Calu3 (cell line): ENCODE data around the gene UBE2L6. TPM values are rescaled to one million over a fixed set of nuclear protein-coding genes. Genes with fewer than 3 reads are reported as not detected.

Source experiments
- BruUV-seq: library from RNA; stranded (reverse); fragments of 400-500 nt; replicated peaks from 2 replicates; lab custom pipeline; 2021; lab: Mats Ljungman, UMichigan
- CTCF ChIA-PET: fragments of 300-600 bp; sonication (Branson Sonifier 250); formaldehyde crosslinking; loops from one replicate; lab custom pipeline; 2022; ENCODE audit warnings: antibody characterized with exemption; lab: Charles Lee
- DNase-seq: peaks from one replicate; pipeline ENCODE4 v3.0.0; 2022
- H3K27ac Mint-ChIP-seq: one replicate; pipeline ENCODE4 v1.8.0; 2022; ENCODE audit warnings: mixed read lengths; ENCODE audit not compliant: unreplicated experiment
- H3K27me3 Mint-ChIP-seq: one replicate; pipeline ENCODE4 v1.8.0; 2022; ENCODE audit warnings: mixed read lengths; ENCODE audit not compliant: unreplicated experiment
- H3K36me3 Mint-ChIP-seq: one replicate; pipeline ENCODE4 v1.8.0; 2022; ENCODE audit warnings: mild to moderate bottlenecking, moderate library complexity, mixed read lengths; ENCODE audit not compliant: insufficient read depth, unreplicated experiment
- H3K4me1 Mint-ChIP-seq: one replicate; pipeline ENCODE4 v1.8.0; 2022; ENCODE audit warnings: mild to moderate bottlenecking, low read depth, mixed read lengths; ENCODE audit not compliant: unreplicated experiment
- H3K4me3 Mint-ChIP-seq: one replicate; pipeline ENCODE4 v1.8.0; 2022; ENCODE audit warnings: mild to moderate bottlenecking, low read depth, moderate library complexity, mixed read lengths; ENCODE audit not compliant: unreplicated experiment
- H3K9me3 Mint-ChIP-seq: one replicate; pipeline ENCODE4 v1.8.0; 2022; ENCODE audit warnings: low read depth, mixed read lengths; ENCODE audit not compliant: unreplicated experiment
- intact Hi-C: fragments of 100-400 bp; cut with micrococcal nuclease; formaldehyde crosslinking; loops from one replicate; pipeline ENCODE4 v1.10.0; 2022; ENCODE audit not compliant: unreplicated experiment
- total RNA-seq: library from RNA; stranded (reverse); gene quantifications from 2 replicates; pipeline ENCODE4 v1.2.3, GENCODE V29; 2022
- TF ChIP-seq, protein P1 (sequence below): fragments of 200-600 bp; IDR thresholded peaks from one replicate; pipeline ENCODE4 v1.8.0; 2022; ENCODE audit warnings: antibody characterized with exemption; ENCODE audit not compliant: unreplicated experiment

Gene UBE2L6
- total RNA-seq, 1 experiment from 2014 or later = 80.8 TPM

DNA sequence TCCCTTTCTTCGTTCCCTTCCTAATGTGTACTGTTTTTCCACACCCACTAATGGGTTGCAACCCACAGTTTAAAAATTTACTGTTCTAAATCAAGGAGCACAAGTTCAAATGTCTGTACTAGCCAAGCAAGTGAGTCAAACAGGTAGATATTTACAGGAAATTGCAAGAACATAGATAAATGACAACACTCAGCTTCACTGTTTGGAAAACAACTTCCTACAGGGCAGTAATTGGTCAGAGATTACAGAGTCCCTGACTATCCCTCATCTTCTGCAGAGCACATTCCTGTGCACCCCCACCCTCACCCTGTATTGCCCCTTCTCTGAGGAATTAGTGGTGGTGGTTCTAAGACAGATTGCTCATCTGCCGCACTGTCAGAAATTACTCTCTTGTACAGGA lies 31.9 kb upstream of the UBE2L6 start:
- CTCF ChIA-PET = no interaction called here
- peaks cover 27% of the 10 kb centered on the region for H3K4me1 Mint-ChIP-seq
- DNase-seq = no peak
- peaks cover 12% of the 10 kb centered on the region for H3K27me3 Mint-ChIP-seq
- H3K9me3 Mint-ChIP-seq = no peaks in the 10 kb centered on the region
- H3K4me3 Mint-ChIP-seq = peak overlapping the region; percentile 54
- peaks cover 8% of the 10 kb centered on the region for H3K36me3 Mint-ChIP-seq
- BruUV-seq = no TSS peak
- intact Hi-C loops = no loop called here
- TF ChIP-seq, protein P1, sequence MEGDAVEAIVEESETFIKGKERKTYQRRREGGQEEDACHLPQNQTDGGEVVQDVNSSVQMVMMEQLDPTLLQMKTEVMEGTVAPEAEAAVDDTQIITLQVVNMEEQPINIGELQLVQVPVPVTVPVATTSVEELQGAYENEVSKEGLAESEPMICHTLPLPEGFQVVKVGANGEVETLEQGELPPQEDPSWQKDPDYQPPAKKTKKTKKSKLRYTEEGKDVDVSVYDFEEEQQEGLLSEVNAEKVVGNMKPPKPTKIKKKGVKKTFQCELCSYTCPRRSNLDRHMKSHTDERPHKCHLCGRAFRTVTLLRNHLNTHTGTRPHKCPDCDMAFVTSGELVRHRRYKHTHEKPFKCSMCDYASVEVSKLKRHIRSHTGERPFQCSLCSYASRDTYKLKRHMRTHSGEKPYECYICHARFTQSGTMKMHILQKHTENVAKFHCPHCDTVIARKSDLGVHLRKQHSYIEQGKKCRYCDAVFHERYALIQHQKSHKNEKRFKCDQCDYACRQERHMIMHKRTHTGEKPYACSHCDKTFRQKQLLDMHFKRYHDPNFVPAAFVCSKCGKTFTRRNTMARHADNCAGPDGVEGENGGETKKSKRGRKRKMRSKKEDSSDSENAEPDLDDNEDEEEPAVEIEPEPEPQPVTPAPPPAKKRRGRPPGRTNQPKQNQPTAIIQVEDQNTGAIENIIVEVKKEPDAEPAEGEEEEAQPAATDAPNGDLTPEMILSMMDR = no peak
- H3K27ac Mint-ChIP-seq = no peak overlapping the region

DNA sequence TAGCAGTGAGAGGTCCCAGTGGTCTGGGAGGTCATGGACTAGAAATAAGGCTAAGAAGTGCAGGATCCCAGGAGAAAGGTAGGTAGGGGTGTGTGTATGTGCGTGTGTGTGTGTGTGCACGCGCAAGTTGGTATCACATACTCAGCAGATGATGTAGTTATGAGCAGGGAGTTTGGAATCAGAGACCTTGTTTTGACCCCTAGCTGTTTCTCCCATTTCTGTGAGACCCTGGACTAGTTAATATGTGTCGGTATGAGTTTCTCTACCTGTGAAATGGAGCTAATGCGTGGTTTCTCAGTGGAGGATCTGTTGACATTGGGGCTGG lies 31.3 kb upstream of the UBE2L6 start:
- H3K27ac Mint-ChIP-seq = no peak overlapping the region
- peaks cover 8% of the 10 kb centered on the region for H3K36me3 Mint-ChIP-seq
- BruUV-seq = no TSS peak
- no peaks in the 10 kb centered on the region for H3K9me3 Mint-ChIP-seq
- peaks cover 27% of the 10 kb centered on the region for H3K4me1 Mint-ChIP-seq
- H3K27me3 Mint-ChIP-seq = peaks cover 17% of the 10 kb centered on the region
- TF ChIP-seq, protein P1 = no peak
- intact Hi-C loops = no loop called here
- CTCF ChIA-PET = interaction anchor here (0.5 to 0.8 kb wide), 3 partner anchors 31 to 262 kb away, joined by 3 to 4 read pairs (median 3); partner anchors contain the start of gene UBE2L6
- peak overlapping the region; percentile 54 for H3K4me3 Mint-ChIP-seq
- DNase-seq = no peak

DNA sequence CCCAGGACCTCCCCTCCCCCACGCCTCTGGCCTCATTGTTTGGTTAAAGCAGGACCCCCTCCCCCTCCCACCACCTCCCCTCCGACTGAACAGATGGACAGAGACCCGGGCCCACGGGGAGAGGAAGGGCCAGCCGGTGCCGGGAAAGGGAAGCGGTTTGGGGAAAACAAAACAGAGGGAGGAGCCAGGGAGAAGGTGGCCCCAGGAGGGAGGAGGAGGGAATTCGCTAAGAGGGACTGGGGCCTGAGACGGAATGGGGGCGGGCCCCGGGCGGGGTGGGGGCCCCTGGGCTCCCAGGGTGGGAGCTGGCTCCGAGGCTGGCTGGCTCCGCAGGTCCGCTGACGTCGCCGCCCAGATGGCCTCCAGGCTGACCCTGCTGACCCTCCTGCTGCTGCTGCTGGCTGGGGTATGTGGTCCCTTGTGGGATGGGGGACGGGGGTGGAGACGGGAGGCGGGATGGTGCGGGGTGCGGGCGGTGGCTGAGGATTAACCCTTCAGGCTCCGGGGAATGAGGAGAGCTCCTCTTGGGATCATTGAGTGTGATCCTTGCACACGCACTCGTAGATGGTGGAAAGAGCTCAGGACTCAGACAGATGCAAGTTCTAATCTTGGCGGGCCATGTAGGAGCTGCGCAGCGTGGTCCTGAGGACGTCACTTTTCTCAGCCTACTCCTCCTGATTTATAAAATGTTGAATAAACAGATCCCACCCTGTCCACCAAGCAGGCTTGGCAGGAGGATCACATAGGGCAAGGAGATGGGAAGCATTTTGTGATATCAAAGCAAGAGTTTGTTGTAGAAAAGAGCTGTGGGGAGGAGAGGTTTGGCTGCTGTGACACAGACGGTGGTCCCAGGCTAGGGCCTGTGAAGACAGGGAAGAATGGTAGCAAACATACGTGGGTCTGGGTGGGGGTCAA lies 30.7 kb upstream of the UBE2L6 start:
- Mint-ChIP-seq H3K4me3 (peak overlapping the region; percentile 54), H3K27me3 (peaks cover 22% of the 10 kb centered on the region), H3K4me1 (peaks cover 27% of the 10 kb centered on the region), H3K27ac (no peak overlapping the region), H3K9me3 (no peaks in the 10 kb centered on the region), H3K36me3 (peaks cover 8% of the 10 kb centered on the region)
- CTCF ChIA-PET = interaction anchor here (0.5 to 0.8 kb wide), 4 partner anchors 23 to 261 kb away, joined by 3 to 4 read pairs (median 4); partner anchors contain the start of gene UBE2L6
- no TSS peak for BruUV-seq
- intact Hi-C loops = no loop called here
- DNase-seq = peak; percentile 44
- TF ChIP-seq, protein P1 = no peak

DNA sequence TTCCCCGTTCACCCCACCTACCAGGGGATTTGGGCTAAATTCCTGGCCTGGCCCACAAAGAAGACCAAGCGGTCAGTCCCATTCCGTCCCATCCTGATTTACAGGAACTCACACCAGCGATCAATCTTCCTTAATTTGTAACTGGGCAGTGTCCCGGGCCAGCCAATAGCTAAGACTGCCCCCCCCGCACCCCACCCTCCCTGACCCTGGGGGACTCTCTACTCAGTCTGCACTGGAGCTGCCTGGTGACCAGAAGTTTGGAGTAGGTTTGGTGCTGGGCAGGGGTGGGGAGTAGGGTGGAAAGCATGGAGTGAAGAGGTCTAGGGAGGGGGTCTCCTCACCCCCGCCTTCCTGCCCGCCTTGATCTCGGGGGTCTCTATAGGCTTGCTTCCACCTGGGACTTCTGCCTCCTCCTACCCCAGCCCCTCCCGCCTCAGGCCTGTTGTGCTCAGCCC lies 30.0 kb upstream of the UBE2L6 start, which contains the start of gene SERPING1:
Gene SERPING1, plus strand, starts transcription at position 225 of the 455 bp plus-strand sequence. CDS start 586 bp downstream, outside the sequence.
- TF ChIP-seq, protein P1 = no peak
- peaks cover 29% of the 10 kb centered on the region for H3K27me3 Mint-ChIP-seq
- no peak within 1 kb of the TSS for H3K27ac Mint-ChIP-seq
- CTCF ChIA-PET = interaction anchor here (0.6 kb wide), 1 partner anchor 16 kb away, joined by 4 read pairs; no protein-coding TSS in a partner anchor
- intact Hi-C loops = no loop called here
- BruUV-seq = no TSS peak
- H3K9me3 Mint-ChIP-seq = no peaks in the 10 kb centered on the region
- peak within 1 kb of the TSS; percentile 54 for H3K4me3 Mint-ChIP-seq
- peaks cover 27% of the 10 kb centered on the region for H3K4me1 Mint-ChIP-seq
- H3K36me3 Mint-ChIP-seq = peaks cover 8% of the 10 kb centered on the region
- DNase-seq = peak; percentile 18
